ENCODE measurements around the gene BRMS1.
A peak's percentile ranks its signal among the peaks of the same experiment; 100 is the strongest.

The BRMS1 gene

DNA sequence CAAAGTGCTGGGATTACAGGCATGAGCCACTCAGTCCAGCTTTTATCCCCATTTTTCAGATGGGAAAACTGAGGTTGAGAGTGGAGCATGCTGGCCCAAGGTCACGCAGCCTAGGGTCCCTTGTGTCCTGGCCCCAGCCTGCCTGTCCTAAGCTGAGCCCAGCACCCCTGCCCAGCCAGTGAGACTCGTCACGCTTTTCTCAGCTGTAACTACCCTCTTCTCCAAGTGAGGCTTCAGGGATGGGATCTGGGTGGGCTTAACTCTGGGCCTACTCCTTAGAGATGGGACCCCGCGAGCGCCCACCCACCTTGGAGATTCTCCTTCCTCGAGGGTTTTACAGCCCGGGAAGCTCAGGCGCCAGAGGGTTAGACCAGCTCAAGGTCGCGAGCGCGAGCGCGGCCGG is 53.6 kb downstream of the BRMS1 start:
- Histone ChIP-seq H3K4me3 (ENCODE audit: low read length) (no peak overlapping the region), H3K36me3 (ENCODE audit: control insufficient read depth, insufficient read depth, low read length, severe bottlenecking) (peaks cover 7% of the 10 kb centered on the region), H3K27me3 (replicated peaks; ENCODE audit: control insufficient read depth, insufficient read depth, low read length) (peaks cover 22% of the 10 kb centered on the region), H3K9ac (ENCODE audit: low read length) (no peak overlapping the region), H3K4me1 (ENCODE audit: control insufficient read depth, insufficient read depth, low read length) (peaks cover 21% of the 10 kb centered on the region), H3K9me3 (ENCODE audit: control insufficient read depth, low read length) (no peaks in the 10 kb centered on the region)
- no peak for DNase-seq (ENCODE audit: low read depth)

DNA sequence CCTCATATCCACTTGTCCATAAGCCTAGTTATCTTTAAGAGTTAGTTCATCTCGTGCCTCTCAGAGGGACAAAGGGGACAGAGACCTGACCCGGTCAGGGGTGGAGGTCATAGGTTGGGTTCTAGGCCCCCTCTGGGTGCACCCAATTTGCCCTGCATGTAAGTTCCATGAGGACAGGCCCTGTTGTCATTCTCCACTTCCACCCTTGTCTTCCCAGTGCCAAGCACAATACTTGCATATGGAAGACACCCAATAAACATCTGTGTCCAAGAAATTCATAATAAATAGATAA is 54.6 kb downstream of the BRMS1 start:
- peaks cover 24% of the 10 kb centered on the region for H3K4me1 ChIP-seq (ENCODE audit: control insufficient read depth, insufficient read depth, low read length)
- H3K9me3 ChIP-seq (ENCODE audit: control insufficient read depth, low read length): no peaks in the 10 kb centered on the region
- H3K27me3 ChIP-seq (replicated peaks; ENCODE audit: control insufficient read depth, insufficient read depth, low read length): peaks cover 19% of the 10 kb centered on the region
- H3K4me3 ChIP-seq (ENCODE audit: low read length): peak overlapping the region; percentile 97
- H3K36me3 ChIP-seq (ENCODE audit: control insufficient read depth, insufficient read depth, low read length, severe bottlenecking): peaks cover 13% of the 10 kb centered on the region
- no peak for DNase-seq (ENCODE audit: low read depth)
- no peak overlapping the region for H3K9ac ChIP-seq (ENCODE audit: low read length)

DNA sequence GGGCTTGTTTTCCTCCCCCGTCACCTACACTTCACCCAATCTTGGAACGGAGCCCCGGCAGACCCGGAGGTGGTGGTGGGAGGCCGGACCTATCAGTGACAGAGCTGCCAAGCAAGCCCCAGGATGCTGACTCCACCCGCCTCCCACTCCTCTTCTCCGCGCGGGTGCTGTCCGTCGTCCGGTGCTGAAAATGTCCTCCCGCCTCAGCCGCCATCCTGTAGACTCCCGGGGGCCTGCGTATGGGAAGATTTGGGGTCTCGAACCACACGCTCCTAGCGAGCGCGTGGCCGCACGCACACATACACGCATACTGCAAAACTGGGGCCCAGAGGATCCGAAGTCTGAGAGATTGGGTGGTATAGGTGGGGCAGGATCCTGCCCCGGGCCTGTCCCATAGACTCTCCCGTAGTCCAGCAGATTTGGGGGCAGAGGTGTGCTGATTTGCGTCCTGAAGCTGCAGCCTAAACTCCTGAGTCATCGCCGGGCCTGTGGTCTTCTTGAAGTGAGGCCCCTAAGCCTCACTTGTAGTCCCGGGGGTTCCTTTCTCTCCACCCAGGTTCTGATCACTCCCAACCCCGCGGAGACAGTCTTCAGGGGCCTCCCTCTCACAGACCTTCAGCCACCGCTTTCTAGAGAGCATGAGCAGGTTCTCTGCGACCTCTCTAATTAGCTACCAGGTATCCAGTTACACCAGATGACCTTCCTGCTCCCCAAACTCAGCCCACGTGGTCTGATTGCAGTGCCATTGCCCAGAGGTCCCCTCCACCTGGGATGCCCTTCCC is 55.2 kb downstream of the BRMS1 start:
- peak overlapping the region; percentile 95 for H3K9ac ChIP-seq (ENCODE audit: low read length)
- H3K4me1 ChIP-seq (ENCODE audit: control insufficient read depth, insufficient read depth, low read length): peaks cover 24% of the 10 kb centered on the region
- H3K36me3 ChIP-seq (ENCODE audit: control insufficient read depth, insufficient read depth, low read length, severe bottlenecking): peaks cover 18% of the 10 kb centered on the region
- peak overlapping the region; percentile 97 for H3K4me3 ChIP-seq (ENCODE audit: low read length)
- DNase-seq (ENCODE audit: low read depth): peak; percentile 90
- H3K27me3 ChIP-seq (replicated peaks; ENCODE audit: control insufficient read depth, insufficient read depth, low read length): peaks cover 19% of the 10 kb centered on the region
- no peaks in the 10 kb centered on the region for H3K9me3 ChIP-seq (ENCODE audit: control insufficient read depth, low read length)

DNA sequence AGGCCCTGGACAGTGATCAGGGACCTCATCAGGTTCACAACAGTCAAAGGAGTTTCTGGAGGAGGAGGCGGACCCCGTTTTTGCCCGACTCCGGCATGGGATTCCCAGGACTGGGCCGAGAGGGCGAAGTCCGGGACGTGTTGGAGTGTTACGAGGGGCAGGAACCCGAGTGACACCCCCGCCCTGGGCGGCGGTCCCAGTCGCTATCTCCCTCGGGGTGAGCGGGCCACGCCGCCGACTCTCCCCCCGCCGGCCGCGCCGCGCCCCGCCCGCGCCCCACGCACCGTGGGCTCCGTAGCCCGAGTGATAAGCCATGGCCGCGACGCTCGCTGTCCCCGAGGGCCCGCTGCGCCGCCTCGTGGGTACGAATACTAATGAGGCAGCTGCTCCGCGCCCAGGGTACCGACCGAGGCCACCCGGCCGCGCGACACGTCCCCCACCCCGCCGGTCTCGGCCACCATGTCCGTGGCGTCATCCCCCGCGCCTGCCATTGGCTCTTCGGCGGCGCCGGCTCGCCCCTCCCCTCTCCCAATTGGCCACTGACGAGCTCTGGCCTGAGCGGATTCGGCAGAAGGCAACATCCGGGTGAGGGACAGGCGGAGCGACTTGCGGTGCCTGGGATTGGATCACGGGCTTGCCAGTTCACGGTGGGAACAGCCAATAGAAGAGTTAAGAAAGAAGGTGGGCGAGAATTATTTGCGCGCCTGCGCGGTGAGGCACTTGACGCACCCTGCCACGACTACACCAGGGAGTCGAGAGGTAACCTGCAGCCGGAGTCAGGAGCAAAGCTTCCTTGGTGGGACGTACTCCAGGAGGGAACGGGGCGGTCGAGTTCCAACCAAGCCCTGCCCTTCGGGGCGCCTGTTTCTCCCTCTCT is 56.0 kb downstream of the BRMS1 start, which contains the start of gene YIF1A:
Gene YIF1A, minus strand, starts transcription at position 473 of the 877 bp plus-strand sequence. Its CDS starts 158 bp downstream, at position 315.
- H3K4me1 ChIP-seq (ENCODE audit: control insufficient read depth, insufficient read depth, low read length): peaks cover 24% of the 10 kb centered on the region
- H3K36me3 ChIP-seq (ENCODE audit: control insufficient read depth, insufficient read depth, low read length, severe bottlenecking): peaks cover 26% of the 10 kb centered on the region
- peak within 1 kb of the TSS; percentile 95 for H3K9ac ChIP-seq (ENCODE audit: low read length)
- peak within 1 kb of the TSS; percentile 97 for H3K4me3 ChIP-seq (ENCODE audit: low read length)
- peak; percentile 99 for DNase-seq (ENCODE audit: low read depth)
- no peaks in the 10 kb centered on the region for H3K9me3 ChIP-seq (ENCODE audit: control insufficient read depth, low read length)
- peaks cover 16% of the 10 kb centered on the region for H3K27me3 ChIP-seq (replicated peaks; ENCODE audit: control insufficient read depth, insufficient read depth, low read length)

DNA sequence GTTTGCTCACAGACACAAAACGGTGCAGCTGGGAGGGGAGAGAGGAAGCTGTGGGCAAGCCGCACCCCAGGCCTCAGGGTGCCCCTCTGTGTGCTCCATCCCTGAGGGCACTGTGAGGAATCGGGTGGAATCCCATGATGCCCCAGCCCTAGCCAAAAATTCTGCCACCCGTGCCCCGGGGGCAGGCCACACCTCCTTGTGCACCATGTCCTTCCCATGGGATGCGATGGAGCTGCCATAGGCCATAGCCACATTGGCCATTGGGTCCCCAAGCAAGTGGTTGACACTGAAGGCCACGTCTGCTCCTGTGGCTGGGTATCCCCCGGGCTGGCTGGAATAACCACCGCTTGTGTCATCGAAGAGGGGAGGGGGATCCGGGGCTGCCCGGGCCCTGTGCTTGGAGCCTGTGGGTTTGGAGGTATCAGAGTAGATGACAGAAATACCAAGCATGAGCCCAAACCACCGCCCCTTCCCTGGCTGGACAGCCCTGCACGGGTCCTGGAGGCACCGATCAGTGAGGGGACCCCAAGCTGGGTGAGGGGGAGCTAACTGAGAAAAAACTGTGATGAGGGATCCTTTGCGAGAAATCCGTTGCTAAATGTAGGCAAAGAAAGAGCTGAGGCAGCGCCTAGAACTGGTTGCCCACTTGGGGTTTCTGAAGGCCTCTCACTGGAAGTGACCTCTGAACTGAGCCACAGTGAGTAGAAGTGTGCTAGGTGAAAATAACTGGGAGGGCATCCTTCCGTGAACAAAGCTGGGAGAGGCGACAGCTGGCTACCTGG is 56.8 kb downstream of the BRMS1 start:
- DNase-seq (ENCODE audit: low read depth): peak; percentile 53
- Histone ChIP-seq H3K27me3 (replicated peaks; ENCODE audit: control insufficient read depth, insufficient read depth, low read length) (peaks cover 9% of the 10 kb centered on the region), H3K36me3 (ENCODE audit: control insufficient read depth, insufficient read depth, low read length, severe bottlenecking) (peaks cover 26% of the 10 kb centered on the region), H3K4me1 (ENCODE audit: control insufficient read depth, insufficient read depth, low read length) (peaks cover 24% of the 10 kb centered on the region), H3K9ac (ENCODE audit: low read length) (peak overlapping the region; percentile 95), H3K4me3 (ENCODE audit: low read length) (peak overlapping the region; percentile 97), H3K9me3 (ENCODE audit: control insufficient read depth, low read length) (no peaks in the 10 kb centered on the region)
